GM06990 (cell line): ENCODE data around the gene IL17RB.

ENCODE experiments used
- DNase-seq: peaks from one replicate; pipeline ENCODE4 v3.0.0-alpha.2; 2011; ENCODE audit not compliant: insufficient read length; ENCODE audit errors: extremely low read depth
- H3K27me3 ChIP-seq: replicated peaks from 2 replicates; pipeline ENCODE4 v1.6.0; 2011; ENCODE audit warnings: low read length; ENCODE audit not compliant: control insufficient read depth, insufficient read depth
- H3K36me3 ChIP-seq: 2 replicates; pipeline ENCODE4 v1.5.1; 2011; ENCODE audit warnings: low read length; ENCODE audit not compliant: control insufficient read depth, insufficient read depth
- H3K4me3 ChIP-seq: replicated peaks from 2 replicates; pipeline ENCODE4 v1.5.1; 2011; ENCODE audit warnings: low read depth, mild to moderate bottlenecking, control low read depth, low read length
- TF ChIP-seq, protein P1 (sequence below): IDR thresholded peaks from 2 replicates; pipeline ENCODE4 v1.5.1; 2011; ENCODE audit warnings: low read length, control low read depth, mild to moderate bottlenecking, inconsistent platforms; ENCODE audit not compliant: insufficient read depth, poor library complexity, severe bottlenecking

IL17RB gene

DNA sequence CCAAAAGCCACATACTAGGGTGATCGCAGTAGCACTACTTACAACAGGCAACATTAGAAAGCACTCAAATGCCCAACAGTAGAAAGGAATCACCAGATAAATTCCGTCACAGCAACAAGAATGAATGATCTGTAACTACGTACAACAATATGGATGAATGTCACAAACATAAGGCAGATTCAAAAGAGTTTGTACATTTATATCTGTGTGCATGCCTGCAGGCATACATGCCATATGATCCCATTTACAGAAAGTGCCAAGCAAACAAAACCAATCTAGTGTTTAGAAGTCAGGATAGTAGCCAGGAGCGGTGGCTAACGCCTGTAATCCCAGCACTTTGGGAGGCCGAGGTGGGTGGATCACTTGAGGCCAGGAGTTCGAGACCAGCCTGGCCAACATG lies 3.5 kb downstream of the IL17RB start:
- H3K4me3 ChIP-seq, result no peak overlapping the region
- DNase-seq, result no peak
- no peaks in the 10 kb centered on the region for H3K27me3 ChIP-seq
- H3K36me3 ChIP-seq, result no peaks in the 10 kb centered on the region; the same call in 1 of the 2 replicates
- TF ChIP-seq, protein P1, sequence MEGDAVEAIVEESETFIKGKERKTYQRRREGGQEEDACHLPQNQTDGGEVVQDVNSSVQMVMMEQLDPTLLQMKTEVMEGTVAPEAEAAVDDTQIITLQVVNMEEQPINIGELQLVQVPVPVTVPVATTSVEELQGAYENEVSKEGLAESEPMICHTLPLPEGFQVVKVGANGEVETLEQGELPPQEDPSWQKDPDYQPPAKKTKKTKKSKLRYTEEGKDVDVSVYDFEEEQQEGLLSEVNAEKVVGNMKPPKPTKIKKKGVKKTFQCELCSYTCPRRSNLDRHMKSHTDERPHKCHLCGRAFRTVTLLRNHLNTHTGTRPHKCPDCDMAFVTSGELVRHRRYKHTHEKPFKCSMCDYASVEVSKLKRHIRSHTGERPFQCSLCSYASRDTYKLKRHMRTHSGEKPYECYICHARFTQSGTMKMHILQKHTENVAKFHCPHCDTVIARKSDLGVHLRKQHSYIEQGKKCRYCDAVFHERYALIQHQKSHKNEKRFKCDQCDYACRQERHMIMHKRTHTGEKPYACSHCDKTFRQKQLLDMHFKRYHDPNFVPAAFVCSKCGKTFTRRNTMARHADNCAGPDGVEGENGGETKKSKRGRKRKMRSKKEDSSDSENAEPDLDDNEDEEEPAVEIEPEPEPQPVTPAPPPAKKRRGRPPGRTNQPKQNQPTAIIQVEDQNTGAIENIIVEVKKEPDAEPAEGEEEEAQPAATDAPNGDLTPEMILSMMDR, result no peak

DNA sequence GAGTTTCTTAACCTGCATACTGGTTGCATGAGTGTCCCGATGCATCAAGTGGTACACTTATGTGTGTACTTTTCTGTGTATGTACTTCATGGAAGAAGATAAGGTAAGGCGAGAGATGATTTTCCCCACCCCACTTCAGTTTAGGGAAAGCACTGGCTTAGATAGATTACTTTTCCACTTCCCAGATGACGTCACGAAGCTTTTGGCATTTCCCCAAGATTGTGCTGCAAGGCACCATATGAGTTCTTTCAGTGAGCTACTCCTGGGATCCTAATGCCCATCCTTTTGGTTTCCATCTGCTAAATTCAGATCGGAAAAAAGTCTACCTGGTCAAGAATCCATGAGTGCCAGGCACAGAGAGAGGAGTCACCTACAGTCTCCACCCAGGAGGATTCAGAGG lies 4.5 kb downstream of the IL17RB start:
- TF ChIP-seq, protein P1, result no peak
- no peak overlapping the region for H3K4me3 ChIP-seq
- no peaks in the 10 kb centered on the region; the same call in 1 of the 2 replicates for H3K36me3 ChIP-seq
- DNase-seq, result no peak
- H3K27me3 ChIP-seq, result no peaks in the 10 kb centered on the region

DNA sequence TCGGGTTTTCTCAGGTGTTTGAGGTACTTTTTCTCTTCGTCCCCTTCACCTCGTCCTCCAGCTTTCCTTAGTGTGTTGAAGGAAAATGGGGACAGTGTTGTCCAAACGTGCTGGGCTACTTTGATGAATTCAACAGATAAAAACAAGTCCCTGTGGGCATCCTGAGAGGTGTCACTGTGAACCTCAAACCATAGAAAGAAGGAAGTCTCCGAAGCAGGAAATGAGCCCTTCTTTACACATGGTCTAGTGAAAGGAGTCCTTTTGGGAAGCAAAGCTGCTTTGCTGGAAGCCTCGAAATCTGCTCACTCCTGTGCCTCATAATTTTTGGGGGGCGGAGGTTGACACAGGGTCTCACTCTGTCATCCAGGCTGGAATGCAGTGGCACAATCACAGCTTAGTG lies 10.6 kb downstream of the IL17RB start:
- H3K4me3 ChIP-seq, result no peak overlapping the region
- peaks cover 2% of the 10 kb centered on the region for H3K36me3 ChIP-seq
- TF ChIP-seq, protein P1, result no peak
- H3K27me3 ChIP-seq, result no peaks in the 10 kb centered on the region
- DNase-seq, result no peak

- TF ChIP-seq, protein P1, result no peak
- DNase-seq, result no peak
- no peaks in the 10 kb centered on the region for H3K27me3 ChIP-seq
- H3K4me3 ChIP-seq, result no peak overlapping the region
- H3K36me3 ChIP-seq, result peaks cover 5% of the 10 kb centered on the region
Observed at GRCh38 chr3:53858096-53858741, 11.9 kb downstream of the IL17RB start.

GRCh38 chr3:53859178-53859577 lies 12.8 kb downstream of the IL17RB start:
- DNase-seq, result no peak
- no peaks in the 10 kb centered on the region for H3K27me3 ChIP-seq
- peaks cover 5% of the 10 kb centered on the region for H3K36me3 ChIP-seq
- TF ChIP-seq, protein P1, result no peak
- no peak overlapping the region for H3K4me3 ChIP-seq

GRCh38 chr3:53860196-53860595 lies 13.8 kb downstream of the IL17RB start:
- no peak overlapping the region for H3K4me3 ChIP-seq
- peaks cover 10% of the 10 kb centered on the region for H3K36me3 ChIP-seq
- DNase-seq, result no peak
- no peaks in the 10 kb centered on the region for H3K27me3 ChIP-seq
- TF ChIP-seq, protein P1, result no peak
